GM23338 (cell line): ENCODE data around the gene POC1B.

Experiments used
- CREB1 ChIP-seq: fragments of 250-450 bp; sonication (Bioruptor Pico); IDR thresholded peaks from 2 replicates; pipeline ENCODE4 v1.5.0; 2020; ENCODE audit warnings: low read depth, mild to moderate bottlenecking, moderate library complexity
- ETS1 ChIP-seq: IDR thresholded peaks from 2 replicates; pipeline ENCODE4 v1.6.1; 2016; ENCODE audit warnings: antibody characterized with exemption
- EZH2 ChIP-seq: fragments of 200-600 bp; sonication (generic); IDR thresholded peaks from one replicate; pipeline ENCODE4 v1.8.0; 2017; ENCODE audit warnings: antibody characterized with exemption, mild to moderate bottlenecking, low read depth; ENCODE audit not compliant: unreplicated experiment
- EZH2phosphoT487 ChIP-seq: fragments of 200-600 bp; sonication (generic); IDR thresholded peaks from one replicate; pipeline ENCODE4 v1.8.1; 2018; ENCODE audit warnings: antibody characterized with exemption; ENCODE audit not compliant: unreplicated experiment
- JUNB ChIP-seq: IDR thresholded peaks from one replicate; pipeline ENCODE4 v1.6.1; 2016; ENCODE audit warnings: antibody characterized with exemption; ENCODE audit not compliant: unreplicated experiment
- NANOG ChIP-seq: IDR thresholded peaks from 2 replicates; pipeline ENCODE4 v1.6.1; 2016; ENCODE audit warnings: antibody characterized with exemption, borderline replicate concordance
- POLR2AphosphoS5 ChIP-seq: IDR thresholded peaks from 2 replicates; pipeline ENCODE4 v1.6.1; 2016; ENCODE audit warnings: antibody characterized with exemption, low read depth
- STAT1 ChIP-seq: IDR thresholded peaks from one replicate; pipeline ENCODE4 v1.6.1; 2016; ENCODE audit warnings: antibody characterized with exemption; ENCODE audit not compliant: unreplicated experiment
- ZNF331 ChIP-seq: fragments of 250-450 bp; sonication (Bioruptor Pico); IDR thresholded peaks from 2 replicates; pipeline ENCODE4 v1.5.0; 2020; ENCODE audit warnings: low read depth, mild to moderate bottlenecking, moderate library complexity
- TF ChIP-seq, protein P1 (sequence below), 2 experiments: fragments of 200-600 bp in 1 of 2; sonication (generic) in 1 of 2; conservative IDR thresholded peaks; 2 replicates each; pipeline versions ENCODE4 v1.5.1 to v1.6.1; 2016 to 2017; ENCODE audit warnings: antibody characterized with exemption in 2 of 2, low read depth in 2 of 2, mild to moderate bottlenecking in 2 of 2, moderate library complexity in 1 of 2
- TF ChIP-seq, protein P2 (sequence below): IDR thresholded peaks from one replicate; pipeline ENCODE4 v1.6.1; 2018; ENCODE audit warnings: antibody characterized with exemption; ENCODE audit not compliant: unreplicated experiment

DNA sequence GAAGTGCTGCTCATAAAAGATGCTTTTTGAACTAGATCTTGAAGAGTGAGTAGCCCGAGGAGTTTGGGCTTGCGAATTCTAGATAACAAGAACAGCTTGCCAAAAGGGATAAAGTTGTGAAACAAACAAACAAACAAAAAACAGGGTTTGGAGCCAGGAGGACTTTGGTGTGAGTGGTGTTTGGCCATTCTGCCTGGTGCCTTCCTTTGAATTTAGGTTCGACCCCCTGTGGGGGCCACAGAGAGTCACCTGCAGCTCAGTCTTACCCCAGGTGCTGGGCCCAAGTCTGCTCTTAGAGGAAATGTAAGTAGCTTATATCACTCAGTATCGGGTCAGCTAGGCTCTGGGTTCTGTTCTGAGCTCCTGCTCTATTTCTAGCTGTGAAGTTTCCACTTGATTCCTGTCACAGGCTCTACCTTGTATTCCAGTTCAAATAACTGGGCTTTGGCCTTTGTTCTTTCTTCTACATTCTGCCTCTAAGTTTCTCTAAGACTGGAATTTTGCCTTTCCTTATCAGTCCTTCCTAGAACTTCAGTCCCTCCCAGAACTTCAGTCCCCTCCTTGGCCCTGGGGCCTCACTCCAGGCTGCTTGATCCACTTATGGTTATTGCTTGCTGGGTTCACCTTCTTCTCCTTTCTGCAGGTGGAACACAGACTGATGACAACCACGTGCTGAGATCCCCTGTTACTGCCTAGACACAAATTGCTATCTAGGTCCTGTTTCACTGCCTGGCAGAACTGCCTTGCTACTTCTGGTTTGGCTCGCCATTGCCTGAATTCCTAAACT, 153.1 kb downstream of the POC1B start:
- TF ChIP-seq POLR2AphosphoS5 (no peak), ETS1 (no peak), JUNB (no peak), EZH2 (no peak), EZH2phosphoT487 (no peak), STAT1 (no peak), CREB1 (no peak), NANOG (no peak), ZNF331 (CRISPR knock-in tag) (no peak)
- TF ChIP-seq, protein P1, sequence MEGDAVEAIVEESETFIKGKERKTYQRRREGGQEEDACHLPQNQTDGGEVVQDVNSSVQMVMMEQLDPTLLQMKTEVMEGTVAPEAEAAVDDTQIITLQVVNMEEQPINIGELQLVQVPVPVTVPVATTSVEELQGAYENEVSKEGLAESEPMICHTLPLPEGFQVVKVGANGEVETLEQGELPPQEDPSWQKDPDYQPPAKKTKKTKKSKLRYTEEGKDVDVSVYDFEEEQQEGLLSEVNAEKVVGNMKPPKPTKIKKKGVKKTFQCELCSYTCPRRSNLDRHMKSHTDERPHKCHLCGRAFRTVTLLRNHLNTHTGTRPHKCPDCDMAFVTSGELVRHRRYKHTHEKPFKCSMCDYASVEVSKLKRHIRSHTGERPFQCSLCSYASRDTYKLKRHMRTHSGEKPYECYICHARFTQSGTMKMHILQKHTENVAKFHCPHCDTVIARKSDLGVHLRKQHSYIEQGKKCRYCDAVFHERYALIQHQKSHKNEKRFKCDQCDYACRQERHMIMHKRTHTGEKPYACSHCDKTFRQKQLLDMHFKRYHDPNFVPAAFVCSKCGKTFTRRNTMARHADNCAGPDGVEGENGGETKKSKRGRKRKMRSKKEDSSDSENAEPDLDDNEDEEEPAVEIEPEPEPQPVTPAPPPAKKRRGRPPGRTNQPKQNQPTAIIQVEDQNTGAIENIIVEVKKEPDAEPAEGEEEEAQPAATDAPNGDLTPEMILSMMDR (conservative IDR thresholded peaks at IDR 0.05; ENCODE audit: low read depth in 2 of 2), result no peak
- TF ChIP-seq, protein P2, sequence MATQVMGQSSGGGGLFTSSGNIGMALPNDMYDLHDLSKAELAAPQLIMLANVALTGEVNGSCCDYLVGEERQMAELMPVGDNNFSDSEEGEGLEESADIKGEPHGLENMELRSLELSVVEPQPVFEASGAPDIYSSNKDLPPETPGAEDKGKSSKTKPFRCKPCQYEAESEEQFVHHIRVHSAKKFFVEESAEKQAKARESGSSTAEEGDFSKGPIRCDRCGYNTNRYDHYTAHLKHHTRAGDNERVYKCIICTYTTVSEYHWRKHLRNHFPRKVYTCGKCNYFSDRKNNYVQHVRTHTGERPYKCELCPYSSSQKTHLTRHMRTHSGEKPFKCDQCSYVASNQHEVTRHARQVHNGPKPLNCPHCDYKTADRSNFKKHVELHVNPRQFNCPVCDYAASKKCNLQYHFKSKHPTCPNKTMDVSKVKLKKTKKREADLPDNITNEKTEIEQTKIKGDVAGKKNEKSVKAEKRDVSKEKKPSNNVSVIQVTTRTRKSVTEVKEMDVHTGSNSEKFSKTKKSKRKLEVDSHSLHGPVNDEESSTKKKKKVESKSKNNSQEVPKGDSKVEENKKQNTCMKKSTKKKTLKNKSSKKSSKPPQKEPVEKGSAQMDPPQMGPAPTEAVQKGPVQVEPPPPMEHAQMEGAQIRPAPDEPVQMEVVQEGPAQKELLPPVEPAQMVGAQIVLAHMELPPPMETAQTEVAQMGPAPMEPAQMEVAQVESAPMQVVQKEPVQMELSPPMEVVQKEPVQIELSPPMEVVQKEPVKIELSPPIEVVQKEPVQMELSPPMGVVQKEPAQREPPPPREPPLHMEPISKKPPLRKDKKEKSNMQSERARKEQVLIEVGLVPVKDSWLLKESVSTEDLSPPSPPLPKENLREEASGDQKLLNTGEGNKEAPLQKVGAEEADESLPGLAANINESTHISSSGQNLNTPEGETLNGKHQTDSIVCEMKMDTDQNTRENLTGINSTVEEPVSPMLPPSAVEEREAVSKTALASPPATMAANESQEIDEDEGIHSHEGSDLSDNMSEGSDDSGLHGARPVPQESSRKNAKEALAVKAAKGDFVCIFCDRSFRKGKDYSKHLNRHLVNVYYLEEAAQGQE, result no peak
